Heart right ventricle (tissue), 16 donors: Measurements from ENCODE around the gene MAP3K4. TPM values are rescaled to one million over a fixed set of nuclear protein-coding genes. Genes with fewer than 3 reads are reported as not detected.
"Not testable (repeated sequence)": the region's sequence is repeated elsewhere in the genome, so short reads cannot be mapped to it uniquely, and the experiment has no call there.

Source experiments
- ATAC-seq, 8 donors: fragments of 200-7000 bp; cut with Tn5 transposase; one replicate each; pipeline ENCODE4 v1.9.1; 2020; ENCODE audit warnings: mild to moderate bottlenecking in 8 of 8, moderate library complexity in 8 of 8, moderate number of reproducible peaks in 1 of 8
- DNase-seq, 2 donors: peaks; one replicate each; pipeline ENCODE4 v3.0.0-alpha.2; 2020
- H3K27ac ChIP-seq, 10 donors: fragments of 200-600 bp; sonication (generic) in 2 of 10; one replicate each; pipeline versions ENCODE4 v1.5.0 to v1.8.0; 2020 to 2022; ENCODE audit warnings: mild to moderate bottlenecking in 3 of 10
- H3K27me3 ChIP-seq, 7 donors: fragments of 200-600 bp; one replicate each; pipeline ENCODE4 v1.8.0; 2021 to 2022; ENCODE audit warnings: mild to moderate bottlenecking in 2 of 7
- H3K36me3 ChIP-seq, 9 donors: fragments of 200-600 bp; sonication (generic) in 1 of 9; one replicate each; pipeline versions ENCODE4 v1.5.0 to v1.8.0; 2020 to 2022; ENCODE audit warnings: mild to moderate bottlenecking in 2 of 9
- H3K4me1 ChIP-seq, 9 donors: fragments of 200-600 bp; sonication (generic) in 1 of 9; one replicate each; pipeline versions ENCODE4 v1.5.0 to v1.8.0; 2020 to 2022; ENCODE audit warnings: mild to moderate bottlenecking in 4 of 9
- H3K4me3 ChIP-seq, 10 donors: fragments of 200-600 bp; sonication (generic) in 2 of 10; one replicate each; pipeline versions ENCODE4 v1.5.0 to v1.8.0; 2020 to 2022; ENCODE audit warnings: mild to moderate bottlenecking in 7 of 10, moderate library complexity in 2 of 10
- H3K9me3 ChIP-seq, 11 donors: fragments of 200-600 bp in 10 of 11; sonication (generic) in 2 of 11; one replicate each; pipeline versions ENCODE4 v1.5.0 to v1.8.0; 2013 to 2022; ENCODE audit warnings: mild to moderate bottlenecking in 2 of 11, control low read depth in 1 of 11, moderate library complexity in 1 of 11
- CTCF ChIP-seq, 9 donors: fragments of 200-600 bp; sonication (generic) in 2 of 9; IDR thresholded peaks; one replicate each; pipeline versions ENCODE4 v1.5.0 to v1.8.0; 2021 to 2022; ENCODE audit warnings: antibody characterized with exemption in 9 of 9, mild to moderate bottlenecking in 5 of 9, moderate library complexity in 1 of 9
- WGBS, 2 donors: extraction: QIAGEN DNeasy Blood & Tissue Kit; methylation state at CpG; one replicate each; pipeline ENCODE4 v1.1.7; 2013; ENCODE audit warnings: inconsistent platforms in 1 of 2; 5-methylcytosine and 5-hydroxymethylcytosine counted together
- intact Hi-C, 10 donors: fragments of 100-400 bp; cut with DNase I; formaldehyde crosslinking; loops; one replicate each; pipeline versions ENCODE4 v1.11.1 to v1.14.2; 2022
- polyA plus RNA-seq, 2 donors: library from polyadenylated mRNA; stranded (reverse); fragments of 200-250 nt; gene quantifications; one replicate each; pipeline ENCODE4 v1.2.3, GENCODE V29; 2013
- total RNA-seq, 10 donors: library from RNA; stranded (reverse); fragmentation: NEBNext Ultra II Directional in 3 of 10; extraction: Animal tissue kit (Norgen Biotek cat#: 25700) in 3 of 10; gene quantifications; one replicate each; pipeline versions ENCODE4 v1.2.1 to v1.2.4, GENCODE V29; 2021 to 2023
- donor health status: Arrhythmogenic right ventricular cardiomyopathy.
- donor health status: ischemic (EF 13 %, LVEDD 7.1; RV severe dilation, severe dysfunction).
- donor health status: healthy with polysubstance abuse.
- donor health status: DM: no; HTN: yes; CAD: no.
- donor health status: DM: no; HTN: no; CAD: no.
- donor health status: ischemic (EF 25% LVEDD 6.9; RV normal size, moderate dysfunction).
- donor health status: ischemic (EF 25% LVEDD 5.7; RV mildly dilated, moderate dysfunction).
- donor health status: healthy.
- donor health status: DM: yes; HTN: yes; CAD: no.
- donor health status: Ischemic cardiomyopathy.
- donor health status: ischemic (EF 35%, LVEDD 5.7; RV mildly dilated, moderate dysfunction).
- donor health status: nonischemic (EF 11% LVEDD 7.7; RV severe dilation, severe dysfunction).
- donor health status: DM: yes; HTN: yes; CAD: no.
- donor health status: PGD.
- donor health status: ischemic (EF 29% LVEDD 5.4; RV normal size, mild dysfunction).
- donor health status: nonischemic (EF 23%, LVEDD 6.1; RV moderate dilation, normal function).

The MAP3K4 gene
- total and polyA plus RNA-seq, 12 donors: 10.5 to 50.2 (median 30.9) TPM

DNA sequence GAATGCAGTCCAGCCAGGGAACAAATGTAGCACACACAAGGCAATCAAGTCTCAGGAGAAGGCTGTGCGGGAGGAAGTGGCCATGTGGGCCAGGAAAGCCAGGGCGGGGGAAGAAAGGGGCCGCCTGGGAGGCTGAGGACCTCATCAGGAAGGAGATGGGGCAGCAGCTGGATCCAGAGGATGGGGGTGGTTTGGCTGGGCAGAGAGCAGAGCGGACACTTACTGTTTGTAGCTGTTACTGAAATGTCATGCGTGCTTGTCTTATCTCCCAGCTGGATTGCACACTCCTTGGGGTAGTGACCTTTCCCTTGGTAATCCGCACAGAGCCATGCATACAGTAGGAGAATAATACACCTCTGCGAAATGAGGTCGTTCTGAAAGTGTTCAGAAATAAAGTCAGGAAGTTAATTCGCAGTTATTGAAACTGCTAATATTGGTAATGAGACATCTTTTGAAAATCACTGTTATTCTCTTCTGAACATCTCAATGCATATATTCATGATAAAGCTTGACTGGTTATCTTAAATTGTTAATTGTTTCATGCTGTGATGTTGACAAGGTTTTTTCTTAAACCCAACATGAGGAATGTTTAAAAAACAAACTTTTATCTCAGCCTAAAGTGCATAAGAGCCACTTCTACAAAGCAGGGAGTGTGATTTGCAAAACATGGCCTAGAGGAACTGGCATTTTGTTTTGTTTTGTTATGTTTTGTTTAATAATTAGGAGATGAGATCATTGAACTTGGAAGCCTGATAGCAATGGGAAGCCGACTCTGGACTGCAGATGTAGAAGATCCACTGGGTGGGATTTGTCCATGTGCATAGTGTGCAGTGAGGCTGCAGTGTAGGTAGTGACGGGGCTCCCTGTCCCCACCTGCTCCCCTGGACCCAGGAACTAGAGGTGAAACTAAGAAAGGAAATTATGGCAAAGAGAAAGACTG is 18.0 kb upstream of the MAP3K4 start:
- Histone ChIP-seq H3K9me3 (no peaks in the 10 kb centered on the region), H3K27ac (peak overlapping the region in 9 of 10 donors; percentile 62 to 91 (median 79)), H3K4me3 (no peak overlapping the region), H3K4me1 (peaks cover 0 to 39% (median 26%) of the 10 kb centered on the region in 9 donors), H3K27me3 (no peaks in the 10 kb centered on the region), H3K36me3 (no peaks in the 10 kb centered on the region)
- peak in 4 of 9 donors; percentile 12 to 33 (median 28) for TF ChIP-seq CTCF (IDR thresholded peaks at IDR 0.05)
- intact Hi-C loops: loop anchor here in 3 of 10 donors (2.0 to 5.0 kb wide), 2 partner anchors 17 to 41 kb away; partner anchors contain the start of gene MAP3K4 (in 1 of the 3)
- ATAC-seq (peak; percentile 81 to 94 (median 90)), DNase-seq (peak; percentile 61 to 74)
- WGBS, 2 donors: 17 to 23% methylated on average over 11 of the region's 11 CpGs

DNA sequence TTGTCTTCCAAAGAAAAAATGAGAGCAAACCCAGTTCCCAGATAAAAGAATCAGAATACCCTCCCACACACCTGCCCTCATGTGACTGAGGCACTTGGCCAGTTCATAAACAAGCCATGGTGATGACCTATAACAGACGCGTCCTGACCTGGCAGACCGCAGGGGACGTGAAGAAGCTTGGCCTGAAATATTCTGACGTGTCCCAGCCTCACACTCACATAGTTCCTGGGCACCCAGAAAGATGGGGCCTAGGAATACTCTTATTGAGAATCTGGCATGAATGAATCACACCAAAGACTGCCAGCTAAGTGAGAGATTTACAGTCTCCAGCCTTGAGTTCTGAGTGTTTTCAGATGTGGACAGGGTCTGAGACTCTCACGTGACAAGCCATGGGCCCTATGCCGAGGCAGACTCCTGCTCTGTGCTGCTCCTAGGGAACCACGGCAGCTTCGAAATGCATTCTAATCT is 17.2 kb upstream of the MAP3K4 start:
- no peak overlapping the region for H3K4me3 ChIP-seq
- no peaks in the 10 kb centered on the region for H3K27me3 ChIP-seq
- intact Hi-C loops: loop anchor here in 3 of 10 donors (2.0 to 5.0 kb wide), 2 partner anchors 16 to 42 kb away; partner anchors contain the start of gene MAP3K4 (in 1 of the 3)
- peak; percentile 65 to 89 (median 78) for ATAC-seq
- H3K36me3 ChIP-seq: no peaks in the 10 kb centered on the region
- peak; percentile 36 to 54 for DNase-seq
- no peak for TF ChIP-seq CTCF (IDR thresholded peaks at IDR 0.05)
- H3K27ac ChIP-seq: peak overlapping the region; percentile 5 to 91 (median 78)
- H3K4me1 ChIP-seq: peaks cover 0 to 43% (median 30%) of the 10 kb centered on the region in 9 donors
- 27 to 42% methylated on average over 9 of the region's 9 CpGs for WGBS, 2 donors
- H3K9me3 ChIP-seq: no peaks in the 10 kb centered on the region

- TF ChIP-seq CTCF (IDR thresholded peaks at IDR 0.05): no peak
- ATAC-seq: no peak
- H3K4me3 ChIP-seq: no peak overlapping the region
- H3K9me3 ChIP-seq: no peaks in the 10 kb centered on the region
- WGBS, 2 donors: 59 to 78% methylated on average over 1 of the region's 1 CpG
- H3K27ac ChIP-seq: peak overlapping the region in 7 of 10 donors; percentile 69 to 91 (median 80)
- H3K27me3 ChIP-seq: no peaks in the 10 kb centered on the region
- intact Hi-C loops: loop anchor here in 1 of 10 donors (2.0 kb wide), 1 partner anchor 16 kb away; the partner anchor contains the start of gene MAP3K4
- H3K36me3 ChIP-seq: no peaks in the 10 kb centered on the region
- H3K4me1 ChIP-seq: peaks cover 0 to 46% (median 32%) of the 10 kb centered on the region in 9 donors
- no peak for DNase-seq
These were observed 16.4 kb upstream of the MAP3K4 start for GRCh38 chr6:160975162-160975561.

DNA sequence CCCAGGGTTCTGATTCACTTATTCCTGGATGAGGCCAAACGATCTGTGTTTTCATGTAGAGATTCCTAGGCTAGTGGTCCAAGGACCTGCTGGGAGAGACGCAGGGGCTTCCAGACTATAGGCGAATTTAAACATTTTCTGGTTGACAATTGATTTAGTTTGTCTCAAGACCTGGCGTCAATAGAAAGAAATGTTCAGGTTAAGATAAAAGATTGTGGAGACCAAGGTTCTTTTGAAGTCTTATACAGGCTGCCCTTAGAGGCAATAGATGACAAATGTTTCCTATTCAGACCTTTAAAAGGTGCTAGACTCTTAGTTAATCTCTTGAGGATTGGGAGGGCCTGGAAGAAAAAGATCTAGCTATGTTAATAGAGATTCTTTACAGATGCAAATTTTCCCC is 15.6 kb upstream of the MAP3K4 start:
- H3K4me3 ChIP-seq, H3K27ac ChIP-seq, H3K36me3 ChIP-seq, H3K9me3 ChIP-seq, H3K27me3 ChIP-seq, DNase-seq, ATAC-seq: not testable (repeated sequence)
- intact Hi-C loops: loop anchor here in 1 of 10 donors (2.0 kb wide), 1 partner anchor 15 kb away; the partner anchor contains the start of gene MAP3K4
- WGBS, 2 donors: 90 to 91% methylated on average over 4 of the region's 4 CpGs
- peaks cover 0 to 46% (median 32%) of the 10 kb centered on the region in 9 donors for H3K4me1 ChIP-seq
